GM21717 (cell line): ENCODE results near the gene ODAD3.
"Not testable (repeated sequence)": the region's sequence is repeated elsewhere in the genome, so short reads cannot be mapped to it uniquely, and the experiment has no call there.

Source experiments
- ATAC-seq: cut with Tn5 transposase; IDR thresholded peaks from one replicate; pipeline ENCODE4 v1.9.1; 2021; ENCODE audit warnings: mild to moderate bottlenecking, moderate library complexity; ENCODE audit not compliant: unreplicated experiment

The ODAD3 gene

GRCh38 chr19:11444059-11444458, 9.1 kb upstream of the ODAD3 start:
- no peak for ATAC-seq

GRCh38 chr19:11437955-11438354, 3.0 kb upstream of the ODAD3 start:
- no peak for ATAC-seq

- no peak for ATAC-seq
Observed at GRCh38 chr19:11435833-11436313, 952 bp upstream of the ODAD3 start.

GRCh38 chr19:11434703-11435056, 241 bp downstream of the ODAD3 start:
- peak; percentile 12 for ATAC-seq

- not testable (repeated sequence) for ATAC-seq
Observed at GRCh38 chr19:11433526-11433925, 1.4 kb downstream of the ODAD3 start.

GRCh38 chr19:11426656-11427055, 8.3 kb downstream of the ODAD3 start:
- no peak for ATAC-seq

GRCh38 chr19:11425719-11426457, 9.0 kb downstream of the ODAD3 start:
- ATAC-seq = no peak

- no peak for ATAC-seq
Observed at GRCh38 chr19:11423791-11424181, 11.1 kb downstream of the ODAD3 start.

- ATAC-seq = no peak
Observed at GRCh38 chr19:11423164-11423790, 11.6 kb downstream of the ODAD3 start.

- ATAC-seq = no peak
Observed at GRCh38 chr19:11422163-11423065, 12.5 kb downstream of the ODAD3 start.

GRCh38 chr19:11421371-11422098, 13.4 kb downstream of the ODAD3 start:
- no peak for ATAC-seq

- ATAC-seq = no peak
Observed at GRCh38 chr19:11420429-11421370, 14.2 kb downstream of the ODAD3 start.

GRCh38 chr19:11418549-11419506, 16.1 kb downstream of the ODAD3 start, which contains the start of gene RGL3:
Gene RGL3, minus strand, starts transcription at chr19:11419314. Its CDS starts 36 bp downstream, at chr19:11419278.
- ATAC-seq = no peak

GRCh38 chr19:11418094-11418548, 16.8 kb downstream of the ODAD3 start:
- no peak for ATAC-seq

GRCh38 chr19:11416346-11417052, 18.4 kb downstream of the ODAD3 start:
- no peak for ATAC-seq

- no peak for ATAC-seq
Observed at GRCh38 chr19:11414544-11414943, 20.4 kb downstream of the ODAD3 start.

- ATAC-seq = no peak
Observed at GRCh38 chr19:11410682-11411081, 24.2 kb downstream of the ODAD3 start.

GRCh38 chr19:11408591-11408990, 26.3 kb downstream of the ODAD3 start:
- ATAC-seq = no peak
